ENCODE measurements around the gene ITFG2. TPM values are rescaled to one million over a fixed set of nuclear protein-coding genes. Genes with fewer than 3 reads are reported as not detected.

Gene ITFG2
- total RNA-seq, 1 experiment from 2014 or later, result 39.2 TPM

DNA sequence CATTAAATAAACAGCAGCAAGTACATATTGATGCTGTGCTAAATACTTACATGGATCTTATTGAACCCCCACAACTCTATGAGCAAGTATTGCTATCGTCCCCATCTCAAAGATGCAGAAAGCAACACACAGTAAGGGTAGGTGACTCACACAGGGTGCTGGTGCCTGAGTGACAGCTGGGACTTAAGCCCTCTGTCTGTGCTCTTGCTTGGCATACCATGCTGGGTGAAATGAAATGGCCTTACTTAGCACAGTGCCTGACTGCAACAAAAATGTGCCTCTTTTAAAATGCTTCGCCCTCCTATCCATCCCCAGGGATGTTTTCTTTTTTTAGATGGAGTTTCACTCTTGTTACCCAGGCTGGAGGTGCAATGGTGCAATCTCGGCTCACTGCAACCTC, 43.6 kb downstream of the ITFG2 start:
- Histone ChIP-seq H3K4me1 (ENCODE audit: insufficient read depth, low read length, poor library complexity, severe bottlenecking) (no peaks in the 10 kb centered on the region), H3K4me3 (ENCODE audit: low read depth, low read length, poor library complexity, severe bottlenecking) (no peak overlapping the region), H3K27me3 (replicated peaks; ENCODE audit: insufficient read depth, low read depth, low read length, poor library complexity) (no peaks in the 10 kb centered on the region), H3K9me3 (ENCODE audit: low read depth, low read length, poor library complexity, severe bottlenecking) (no peaks in the 10 kb centered on the region), H3K36me3 (ENCODE audit: insufficient read depth, low read length, poor library complexity, severe bottlenecking) (peaks cover 30% of the 10 kb centered on the region), H3K27ac (ENCODE audit: low read depth, low read length, poor library complexity, severe bottlenecking) (no peak overlapping the region)
- no peak for TF ChIP-seq EZH2 (IDR thresholded peaks at IDR 0.05; ENCODE audit: borderline replicate concordance, low read depth, low read length, poor library complexity, severe bottlenecking)
- TF ChIP-seq, protein P1, sequence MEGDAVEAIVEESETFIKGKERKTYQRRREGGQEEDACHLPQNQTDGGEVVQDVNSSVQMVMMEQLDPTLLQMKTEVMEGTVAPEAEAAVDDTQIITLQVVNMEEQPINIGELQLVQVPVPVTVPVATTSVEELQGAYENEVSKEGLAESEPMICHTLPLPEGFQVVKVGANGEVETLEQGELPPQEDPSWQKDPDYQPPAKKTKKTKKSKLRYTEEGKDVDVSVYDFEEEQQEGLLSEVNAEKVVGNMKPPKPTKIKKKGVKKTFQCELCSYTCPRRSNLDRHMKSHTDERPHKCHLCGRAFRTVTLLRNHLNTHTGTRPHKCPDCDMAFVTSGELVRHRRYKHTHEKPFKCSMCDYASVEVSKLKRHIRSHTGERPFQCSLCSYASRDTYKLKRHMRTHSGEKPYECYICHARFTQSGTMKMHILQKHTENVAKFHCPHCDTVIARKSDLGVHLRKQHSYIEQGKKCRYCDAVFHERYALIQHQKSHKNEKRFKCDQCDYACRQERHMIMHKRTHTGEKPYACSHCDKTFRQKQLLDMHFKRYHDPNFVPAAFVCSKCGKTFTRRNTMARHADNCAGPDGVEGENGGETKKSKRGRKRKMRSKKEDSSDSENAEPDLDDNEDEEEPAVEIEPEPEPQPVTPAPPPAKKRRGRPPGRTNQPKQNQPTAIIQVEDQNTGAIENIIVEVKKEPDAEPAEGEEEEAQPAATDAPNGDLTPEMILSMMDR (conservative IDR thresholded peaks at IDR 0.05; ENCODE audit: low read depth, low read length), result no peak
- no TSS peak for BruUV-seq (replicated peaks)
- CTCF ChIA-PET, result interaction anchor here (1.1 kb wide), 1 partner anchor 21 kb away, joined by 4 read pairs; the partner anchor contains the start of genes FOXM1 and RHNO1
- intact Hi-C loops (cut with micrococcal nuclease; ENCODE audit: unreplicated experiment), result no loop called here
- peak; percentile 54 for DNase-seq (ENCODE audit: low spot score)
- POLR2A ChIA-PET (ENCODE audit: low non-redundant PET), result interaction anchor here (0.6 kb wide), 1 partner anchor 40 kb away, joined by 20 read pairs; no protein-coding TSS in a partner anchor

DNA sequence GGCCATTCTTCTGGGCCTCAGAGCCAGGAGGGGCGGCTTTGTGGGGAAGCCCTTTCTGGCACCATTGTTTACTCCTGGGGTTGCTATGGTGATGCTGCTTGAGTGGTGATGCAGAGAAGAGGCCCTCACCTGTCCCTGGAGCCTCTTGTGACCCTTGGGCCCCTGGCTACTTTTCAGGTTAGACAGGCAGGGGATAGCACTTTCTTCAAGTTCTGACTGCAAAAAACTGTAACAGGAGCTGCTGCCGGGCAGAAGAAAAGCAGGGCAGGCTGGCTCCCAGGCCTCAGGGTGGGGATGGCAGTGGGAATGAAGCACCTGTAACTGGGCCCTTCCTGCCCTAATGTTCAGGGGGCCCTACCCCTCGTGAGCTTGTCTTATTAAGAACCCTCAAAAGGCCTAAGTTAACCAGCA, 44.6 kb downstream of the ITFG2 start, which contains the start of gene TEX52:
Gene TEX52, minus strand, starts transcription at position 19 of the 411 bp plus-strand sequence. Its CDS starts 13 bp downstream, at position 6.
- CTCF ChIA-PET, result interaction anchor here (0.6 to 1.1 kb wide), 2 partner anchors 20 to 30 kb away, joined by 3 to 4 read pairs; partner anchors contain the start of genes FOXM1 and RHNO1
- Histone ChIP-seq H3K9me3 (ENCODE audit: low read depth, low read length, poor library complexity, severe bottlenecking) (no peaks in the 10 kb centered on the region), H3K36me3 (ENCODE audit: insufficient read depth, low read length, poor library complexity, severe bottlenecking) (peaks cover 38% of the 10 kb centered on the region), H3K4me3 (ENCODE audit: low read depth, low read length, poor library complexity, severe bottlenecking) (no peak within 1 kb of the TSS), H3K27ac (ENCODE audit: low read depth, low read length, poor library complexity, severe bottlenecking) (no peak within 1 kb of the TSS), H3K4me1 (ENCODE audit: insufficient read depth, low read length, poor library complexity, severe bottlenecking) (no peaks in the 10 kb centered on the region), H3K27me3 (replicated peaks; ENCODE audit: insufficient read depth, low read depth, low read length, poor library complexity) (no peaks in the 10 kb centered on the region)
- BruUV-seq (replicated peaks), result no TSS peak
- intact Hi-C loops (cut with micrococcal nuclease; ENCODE audit: unreplicated experiment), result no loop called here
- no peak for DNase-seq (ENCODE audit: low spot score)
- POLR2A ChIA-PET (ENCODE audit: low non-redundant PET), result interaction anchor here (0.6 kb wide), 1 partner anchor 55 kb away, joined by 3 read pairs; no protein-coding TSS in a partner anchor
- TF ChIP-seq, protein P1 (conservative IDR thresholded peaks at IDR 0.05; ENCODE audit: low read depth, low read length), result no peak
- TF ChIP-seq EZH2 (IDR thresholded peaks at IDR 0.05; ENCODE audit: borderline replicate concordance, low read depth, low read length, poor library complexity, severe bottlenecking), result no peak

DNA sequence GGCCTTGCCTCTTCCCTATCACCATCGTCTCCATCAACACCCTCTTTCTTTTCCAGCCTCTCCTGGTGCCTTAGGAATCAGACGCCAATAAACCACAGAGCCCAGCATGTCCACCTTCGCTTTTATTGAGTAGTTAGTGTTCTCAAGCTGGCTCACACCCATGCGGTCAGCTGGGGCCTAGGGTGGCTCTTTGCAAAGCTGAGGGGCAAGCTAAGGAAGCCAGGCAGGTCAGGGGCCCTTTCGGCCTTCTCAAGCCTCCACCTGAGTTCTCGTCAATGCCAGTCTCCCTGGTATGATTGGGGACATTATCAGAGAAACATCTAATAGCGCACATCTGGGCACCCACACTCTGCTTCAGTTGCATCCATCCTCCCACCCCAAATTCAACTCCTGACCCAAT, 45.1 kb downstream of the ITFG2 start:
- DNase-seq (ENCODE audit: low spot score), result no peak
- H3K4me1 ChIP-seq (ENCODE audit: insufficient read depth, low read length, poor library complexity, severe bottlenecking), result no peaks in the 10 kb centered on the region
- no TSS peak for BruUV-seq (replicated peaks)
- ChIA-PET CTCF (interaction anchor here (0.6 kb wide), 1 partner anchor 29 kb away, joined by 3 read pairs; no protein-coding TSS in a partner anchor), POLR2A (ENCODE audit: low non-redundant PET) (interaction anchor here (0.6 kb wide), 1 partner anchor 54 kb away, joined by 3 read pairs; no protein-coding TSS in a partner anchor)
- no peaks in the 10 kb centered on the region for H3K9me3 ChIP-seq (ENCODE audit: low read depth, low read length, poor library complexity, severe bottlenecking)
- H3K36me3 ChIP-seq (ENCODE audit: insufficient read depth, low read length, poor library complexity, severe bottlenecking), result peaks cover 44% of the 10 kb centered on the region
- intact Hi-C loops (cut with micrococcal nuclease; ENCODE audit: unreplicated experiment), result no loop called here
- no peak overlapping the region for H3K27ac ChIP-seq (ENCODE audit: low read depth, low read length, poor library complexity, severe bottlenecking)
- TF ChIP-seq, protein P1 (conservative IDR thresholded peaks at IDR 0.05; ENCODE audit: low read depth, low read length), result no peak
- TF ChIP-seq EZH2 (IDR thresholded peaks at IDR 0.05; ENCODE audit: borderline replicate concordance, low read depth, low read length, poor library complexity, severe bottlenecking), result no peak
- no peaks in the 10 kb centered on the region for H3K27me3 ChIP-seq (replicated peaks; ENCODE audit: insufficient read depth, low read depth, low read length, poor library complexity)
- H3K4me3 ChIP-seq (ENCODE audit: low read depth, low read length, poor library complexity, severe bottlenecking), result no peak overlapping the region
